Thoracic aorta (tissue), 2 donors: ENCODE results near the gene GRM6. TPM values are rescaled to one million over a fixed set of nuclear protein-coding genes. Genes with fewer than 3 reads are reported as not detected.
A peak's percentile ranks its signal among the peaks of the same experiment; 100 is the strongest.

Source experiments
- ATAC-seq: fragments of 150-250 bp; one replicate; pipeline ENCODE4 v1.8.0; 2017; ENCODE audit warnings: low read depth; ENCODE audit not compliant: insufficient number of reproducible peaks, low FRiP score
- DNase-seq: peaks from one replicate; pipeline ENCODE4 v3.0.0-alpha.2; 2020; ENCODE audit warnings: low spot score
- H3K27ac ChIP-seq, 2 donors: fragments of 200-600 bp; sonication (generic); 1 replicate in 1 of 2; 2 replicates in 1 of 2; pipeline ENCODE4 v1.5.1; 2016; ENCODE audit warnings: mild to moderate bottlenecking in 2 of 2, moderate library complexity in 2 of 2
- H3K27me3 ChIP-seq: fragments of 200-600 bp; sonication (generic); replicated peaks from 2 replicates; pipeline ENCODE4 v1.6.0; 2016; ENCODE audit warnings: mild to moderate bottlenecking; ENCODE audit not compliant: insufficient read depth
- H3K36me3 ChIP-seq: fragments of 200-600 bp; sonication (generic); one replicate; pipeline ENCODE4 v1.5.1; 2016
- H3K4me1 ChIP-seq, 2 donors: fragments of 200-600 bp; sonication (generic); 1 replicate in 1 of 2; 2 replicates in 1 of 2; pipeline versions ENCODE4 v1.5.1 to v1.6.0; 2016; ENCODE audit warnings: low read depth in 2 of 2, mild to moderate bottlenecking in 1 of 2; ENCODE audit not compliant: control insufficient read depth in 1 of 2
- H3K4me3 ChIP-seq: fragments of 200-600 bp; sonication (generic); 2 replicates; pipeline ENCODE4 v1.5.1; 2016; ENCODE audit warnings: mild to moderate bottlenecking
- H3K9me3 ChIP-seq: fragments of 200-600 bp; sonication (generic); 2 replicates; pipeline ENCODE4 v1.5.1; 2016
- CTCF ChIP-seq: fragments of 200-600 bp; sonication (generic); IDR thresholded peaks from one replicate; pipeline ENCODE4 v1.5.1; 2019; ENCODE audit warnings: antibody characterized with exemption
- total RNA-seq, 2 donors: library from RNA; depleted of rRNA; stranded (reverse); fragments of >200 nt; gene quantifications; one replicate each; pipeline versions ENCODE4 v1.1.0 to v1.2.3, GENCODE V29; 2016

The GRM6 gene
- total RNA-seq, 2 donors from 2014 or later = not detected

DNA sequence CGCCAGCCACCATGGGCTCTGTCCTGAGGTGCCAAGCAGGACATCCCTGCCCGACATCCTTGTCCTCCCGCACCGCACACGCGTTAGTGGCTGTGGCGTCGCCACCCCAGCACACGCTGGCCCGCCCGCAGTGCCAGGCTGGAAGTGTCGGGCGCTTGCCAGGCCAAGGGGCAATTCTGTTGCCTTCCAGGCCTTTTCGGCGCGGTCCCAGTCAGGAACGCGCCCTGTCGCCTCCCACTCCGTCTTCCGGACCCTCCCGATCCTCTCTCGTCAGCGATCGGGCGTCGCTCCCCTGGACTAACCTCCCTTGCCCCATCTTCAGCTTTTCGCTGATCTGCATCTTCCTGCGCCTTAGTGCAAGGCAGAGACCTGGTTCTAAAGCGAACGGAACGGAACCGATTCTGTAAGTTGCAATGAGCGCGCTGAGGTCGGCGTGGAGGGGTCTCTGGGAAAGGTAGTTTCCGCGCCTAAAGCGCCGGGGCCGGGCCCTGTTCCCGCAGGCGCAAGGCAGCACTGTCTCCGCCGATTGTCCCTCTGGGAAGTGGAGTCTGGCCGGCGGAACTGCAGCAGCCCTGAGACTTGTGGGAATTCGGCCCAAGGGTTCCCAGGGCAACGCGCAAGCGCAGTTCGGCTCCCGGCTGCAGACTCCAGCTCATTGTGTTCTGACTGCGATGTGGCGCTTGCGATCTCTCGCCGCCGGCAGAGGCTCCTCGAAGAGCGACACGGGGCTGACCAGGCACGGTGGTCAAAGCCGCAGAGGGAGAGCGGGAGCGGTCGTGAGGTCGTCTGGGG lies 54.4 kb downstream of the GRM6 start, which contains the start of gene ZNF454:
TSS of gene ZNF454 (plus strand) at position 630 of the 792 bp plus-strand sequence. CDS start 1,594 bp downstream, outside the sequence.
- no peak for TF ChIP-seq CTCF
- no peaks in the 10 kb centered on the region for H3K27me3 ChIP-seq
- peaks cover 0 to 8% of the 10 kb centered on the region in 2 donors for H3K4me1 ChIP-seq
- H3K4me3 ChIP-seq = peak within 1 kb of the TSS; percentile 78
- H3K9me3 ChIP-seq = peaks cover 54% of the 10 kb centered on the region
- DNase-seq (peak; percentile 41), ATAC-seq (no peak)
- peak within 1 kb of the TSS; percentile 46 to 49 for H3K27ac ChIP-seq
- H3K36me3 ChIP-seq = peaks cover 3% of the 10 kb centered on the region

DNA sequence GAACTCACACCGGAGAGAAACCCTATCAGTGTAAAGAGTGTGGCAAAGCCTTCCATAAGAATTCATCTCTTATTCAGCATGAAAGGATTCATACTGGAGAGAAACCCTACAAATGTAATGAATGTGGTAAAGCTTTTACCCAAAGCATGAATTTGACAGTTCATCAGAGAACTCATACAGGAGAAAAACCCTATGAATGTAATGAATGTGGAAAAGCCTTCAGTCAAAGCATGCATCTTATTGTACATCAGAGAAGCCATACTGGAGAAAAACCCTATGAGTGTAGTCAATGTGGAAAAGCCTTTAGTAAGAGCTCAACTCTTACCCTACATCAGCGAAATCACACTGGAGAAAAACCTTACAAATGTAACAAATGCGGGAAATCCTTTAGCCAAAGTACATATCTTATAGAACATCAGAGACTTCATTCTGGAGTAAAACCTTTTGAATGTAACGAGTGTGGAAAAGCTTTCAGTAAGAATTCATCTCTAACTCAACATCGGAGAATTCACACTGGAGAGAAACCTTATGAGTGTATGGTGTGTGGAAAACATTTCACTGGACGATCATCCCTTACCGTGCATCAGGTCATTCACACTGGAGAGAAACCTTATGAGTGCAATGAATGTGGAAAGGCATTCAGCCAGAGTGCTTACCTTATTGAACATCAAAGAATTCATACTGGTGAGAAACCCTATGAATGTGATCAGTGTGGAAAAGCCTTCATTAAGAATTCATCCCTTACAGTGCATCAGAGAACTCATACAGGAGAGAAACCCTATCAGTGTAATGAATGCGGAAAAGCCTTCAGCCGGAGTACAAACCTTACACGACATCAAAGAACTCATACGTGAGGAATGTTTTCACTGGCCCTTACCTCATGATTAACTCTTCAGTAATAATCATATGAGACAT lies 63.0 kb downstream of the GRM6 start:
- DNase-seq (no peak), ATAC-seq (no peak)
- H3K4me1 ChIP-seq = no peaks in the 10 kb centered on the region
- peaks cover 91% of the 10 kb centered on the region for H3K9me3 ChIP-seq
- H3K36me3 ChIP-seq = peaks cover 23% of the 10 kb centered on the region
- H3K27me3 ChIP-seq = no peaks in the 10 kb centered on the region
- TF ChIP-seq CTCF = no peak
- no peak overlapping the region for H3K27ac ChIP-seq
- peak overlapping the region; percentile 26 for H3K4me3 ChIP-seq

Other genes with a start within 250 kb of the GRM6 start
- 10 to 100 TPM in 1 of 2 donors, 1 to 10 TPM in 1; 9.1 to 26.9 TPM for gene ZNF354B, start 135.4 kb downstream of the GRM6 start, total RNA-seq
- 1 to 10 TPM; 1.1 to 2.2 TPM for gene ZFP2, start 99.4 kb downstream of the GRM6 start, total RNA-seq
- 1 to 10 TPM; 2.2 to 8.2 TPM for gene ZNF454, start 54.1 kb downstream of the GRM6 start, total RNA-seq
- 1 to 10 TPM; 2.6 to 6.3 TPM for gene ZNF879, start 28.5 kb upstream of the GRM6 start, total RNA-seq
- gene ZNF354C, start 65.1 kb upstream of the GRM6 start, total RNA-seq = 1 to 10 TPM; 3.9 to 8.8 TPM